GM23338 (cell line): ENCODE data around the gene IMMP2L.

ENCODE experiments used
- ETS1 ChIP-seq: IDR thresholded peaks from 2 replicates; pipeline ENCODE4 v1.6.1; 2016; ENCODE audit warnings: antibody characterized with exemption
- EZH2 ChIP-seq: fragments of 200-600 bp; sonication (generic); IDR thresholded peaks from one replicate; pipeline ENCODE4 v1.8.0; 2017; ENCODE audit warnings: antibody characterized with exemption, mild to moderate bottlenecking, low read depth; ENCODE audit not compliant: unreplicated experiment
- EZH2phosphoT487 ChIP-seq: fragments of 200-600 bp; sonication (generic); IDR thresholded peaks from one replicate; pipeline ENCODE4 v1.8.1; 2018; ENCODE audit warnings: antibody characterized with exemption; ENCODE audit not compliant: unreplicated experiment
- POLR2AphosphoS5 ChIP-seq: IDR thresholded peaks from 2 replicates; pipeline ENCODE4 v1.6.1; 2016; ENCODE audit warnings: antibody characterized with exemption, low read depth
- REST ChIP-seq: IDR thresholded peaks from one replicate; pipeline ENCODE4 v1.6.1; 2018; ENCODE audit warnings: antibody characterized with exemption; ENCODE audit not compliant: unreplicated experiment
- TF ChIP-seq, protein P1 (sequence below), 2 experiments: fragments of 200-600 bp in 1 of 2; sonication (generic) in 1 of 2; conservative IDR thresholded peaks; 2 replicates each; pipeline versions ENCODE4 v1.5.1 to v1.6.1; 2016 to 2017; ENCODE audit warnings: antibody characterized with exemption in 2 of 2, low read depth in 2 of 2, mild to moderate bottlenecking in 2 of 2, moderate library complexity in 1 of 2

GRCh38 chr7:111205251-111205650, 357.0 kb downstream of the IMMP2L start:
- TF ChIP-seq, protein P1, sequence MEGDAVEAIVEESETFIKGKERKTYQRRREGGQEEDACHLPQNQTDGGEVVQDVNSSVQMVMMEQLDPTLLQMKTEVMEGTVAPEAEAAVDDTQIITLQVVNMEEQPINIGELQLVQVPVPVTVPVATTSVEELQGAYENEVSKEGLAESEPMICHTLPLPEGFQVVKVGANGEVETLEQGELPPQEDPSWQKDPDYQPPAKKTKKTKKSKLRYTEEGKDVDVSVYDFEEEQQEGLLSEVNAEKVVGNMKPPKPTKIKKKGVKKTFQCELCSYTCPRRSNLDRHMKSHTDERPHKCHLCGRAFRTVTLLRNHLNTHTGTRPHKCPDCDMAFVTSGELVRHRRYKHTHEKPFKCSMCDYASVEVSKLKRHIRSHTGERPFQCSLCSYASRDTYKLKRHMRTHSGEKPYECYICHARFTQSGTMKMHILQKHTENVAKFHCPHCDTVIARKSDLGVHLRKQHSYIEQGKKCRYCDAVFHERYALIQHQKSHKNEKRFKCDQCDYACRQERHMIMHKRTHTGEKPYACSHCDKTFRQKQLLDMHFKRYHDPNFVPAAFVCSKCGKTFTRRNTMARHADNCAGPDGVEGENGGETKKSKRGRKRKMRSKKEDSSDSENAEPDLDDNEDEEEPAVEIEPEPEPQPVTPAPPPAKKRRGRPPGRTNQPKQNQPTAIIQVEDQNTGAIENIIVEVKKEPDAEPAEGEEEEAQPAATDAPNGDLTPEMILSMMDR (conservative IDR thresholded peaks at IDR 0.05; ENCODE audit: low read depth in 2 of 2), result no peak
- TF ChIP-seq ETS1 (no peak), POLR2AphosphoS5 (no peak), EZH2phosphoT487 (no peak), REST (no peak), EZH2 (no peak)
